K562 (cell line): ENCODE results near the gene GALNT18. TPM values are rescaled to one million over a fixed set of nuclear protein-coding genes. Genes with fewer than 3 reads are reported as not detected.

Experiments
- CBX2 ChIP-seq: fragments of 200-600 bp; sonication (generic); IDR thresholded peaks from one replicate; pipeline ENCODE4 v1.6.1; 2012; ENCODE audit warnings: mild to moderate bottlenecking, low read length, inconsistent platforms; ENCODE audit not compliant: insufficient read depth, poor library complexity, severe bottlenecking
- RFX5 ChIP-seq: IDR thresholded peaks from 2 replicates; pipeline ENCODE4 v1.6.1; 2011; ENCODE audit warnings: low read depth, mild to moderate bottlenecking, improper control_type of control experiment, low read length
- SMARCE1 ChIP-seq: fragments of 450-650 bp; IDR thresholded peaks from 2 replicates; pipeline ENCODE4 v1.7.1; 2016; ENCODE audit warnings: mild to moderate bottlenecking
- WHSC1 ChIP-seq: IDR thresholded peaks from one replicate; pipeline ENCODE4 v1.6.1; 2012; ENCODE audit warnings: low read length, control low read depth, inconsistent platforms
- ZNF282 ChIP-seq: sonication (generic); formaldehyde crosslinking; IDR thresholded peaks from 2 replicates; pipeline ENCODE4 v1.8.1; 2023; ENCODE audit warnings: missing genetic modification reagents
- ZSCAN32 ChIP-seq: fragments of 450-650 bp; formaldehyde crosslinking; IDR thresholded peaks from 2 replicates; pipeline ENCODE4 v1.4.0; 2020; ENCODE audit warnings: mild to moderate bottlenecking, moderate library complexity
- polyA plus RNA-seq, 8 experiments: library from polyadenylated mRNA; depleted of rRNA in 4 of 8; stranded (reverse) in 5 of 8; unstranded in 3 of 8; fragments of >200 nt; fragmentation: Nextera tagmentation in 2 of 8; fragmentation: Illumina TruSeq in 1 of 8; extraction: Ambion mirVana in 2 of 8; extraction: Trizol in 1 of 8; gene quantifications; 2 replicates each; pipeline versions ENCODE4 v1.2.1 to v1.2.3, GENCODE V29; 2011 to 2014; ENCODE audit warnings: inconsistent platforms in 1 of 8, missing spikeins in 1 of 8
- total RNA-seq, 7 experiments: library from RNA; depleted of rRNA in 6 of 7; stranded (reverse); fragments of >200 nt in 6 of 7; fragmentation: Illumina TruSeq in 2 of 7; extraction: Trizol in 2 of 7; gene quantifications; 2 replicates each; pipeline versions ENCODE4 v1.2.1 to v1.2.3, GENCODE V29; 2011 to 2021; ENCODE audit warnings: low replicate concordance in 1 of 7
- TF ChIP-seq, protein P1 (sequence below), 2 experiments: fragments of 150-350 bp in 1 of 2; IDR thresholded peaks; 2 replicates each; pipeline ENCODE4 v1.6.1; 2012 to 2016; ENCODE audit warnings: low read depth in 2 of 2, low read length in 2 of 2, mild to moderate bottlenecking in 1 of 2, moderate library complexity in 1 of 2
- TF ChIP-seq, protein P2 (sequence below): sonication (generic); formaldehyde crosslinking; IDR thresholded peaks from 2 replicates; pipeline ENCODE4 v1.8.0; 2022; ENCODE audit warnings: mild to moderate bottlenecking, missing genetic modification reagents
- TF ChIP-seq, protein P3 (sequence below): fragments of 250-450 bp; sonication (Bioruptor Pico); IDR thresholded peaks from 2 replicates; pipeline ENCODE4 v1.8.0; 2022; ENCODE audit warnings: inconsistent platforms, mild to moderate bottlenecking, moderate library complexity, borderline replicate concordance

Gene GALNT18
- total and polyA plus RNA-seq, 9 of the 15 experiments (the other 6 are each of a cell fraction or from before 2014, with no cell fraction given) = not detected

DNA sequence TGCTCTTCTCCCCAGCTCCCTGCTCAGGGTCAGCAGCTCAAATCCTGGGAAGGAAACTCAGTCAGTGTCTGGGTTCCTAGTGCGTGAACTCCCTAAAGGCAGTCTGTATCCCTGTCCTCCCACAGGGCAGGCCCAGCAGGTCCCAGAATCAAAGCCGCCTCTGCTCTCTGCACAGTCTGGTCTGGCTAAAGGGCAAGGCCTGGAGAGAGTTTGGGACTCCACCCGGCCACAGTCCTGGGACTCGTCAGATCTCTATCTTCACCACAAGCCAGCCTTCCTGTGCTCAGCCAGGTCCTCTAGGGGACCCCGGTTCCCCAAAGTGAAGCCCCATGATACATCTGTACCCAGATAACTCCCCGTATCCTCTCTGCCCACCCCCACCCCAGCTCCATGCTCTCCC lies 212.6 kb downstream of the GALNT18 start (continued):
- TF ChIP-seq, protein P1, sequence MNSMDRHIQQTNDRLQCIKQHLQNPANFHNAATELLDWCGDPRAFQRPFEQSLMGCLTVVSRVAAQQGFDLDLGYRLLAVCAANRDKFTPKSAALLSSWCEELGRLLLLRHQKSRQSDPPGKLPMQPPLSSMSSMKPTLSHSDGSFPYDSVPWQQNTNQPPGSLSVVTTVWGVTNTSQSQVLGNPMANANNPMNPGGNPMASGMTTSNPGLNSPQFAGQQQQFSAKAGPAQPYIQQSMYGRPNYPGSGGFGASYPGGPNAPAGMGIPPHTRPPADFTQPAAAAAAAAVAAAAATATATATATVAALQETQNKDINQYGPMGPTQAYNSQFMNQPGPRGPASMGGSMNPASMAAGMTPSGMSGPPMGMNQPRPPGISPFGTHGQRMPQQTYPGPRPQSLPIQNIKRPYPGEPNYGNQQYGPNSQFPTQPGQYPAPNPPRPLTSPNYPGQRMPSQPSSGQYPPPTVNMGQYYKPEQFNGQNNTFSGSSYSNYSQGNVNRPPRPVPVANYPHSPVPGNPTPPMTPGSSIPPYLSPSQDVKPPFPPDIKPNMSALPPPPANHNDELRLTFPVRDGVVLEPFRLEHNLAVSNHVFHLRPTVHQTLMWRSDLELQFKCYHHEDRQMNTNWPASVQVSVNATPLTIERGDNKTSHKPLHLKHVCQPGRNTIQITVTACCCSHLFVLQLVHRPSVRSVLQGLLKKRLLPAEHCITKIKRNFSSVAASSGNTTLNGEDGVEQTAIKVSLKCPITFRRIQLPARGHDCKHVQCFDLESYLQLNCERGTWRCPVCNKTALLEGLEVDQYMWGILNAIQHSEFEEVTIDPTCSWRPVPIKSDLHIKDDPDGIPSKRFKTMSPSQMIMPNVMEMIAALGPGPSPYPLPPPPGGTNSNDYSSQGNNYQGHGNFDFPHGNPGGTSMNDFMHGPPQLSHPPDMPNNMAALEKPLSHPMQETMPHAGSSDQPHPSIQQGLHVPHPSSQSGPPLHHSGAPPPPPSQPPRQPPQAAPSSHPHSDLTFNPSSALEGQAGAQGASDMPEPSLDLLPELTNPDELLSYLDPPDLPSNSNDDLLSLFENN (IDR thresholded peaks at IDR 0.05; ENCODE audit: low read depth in 2 of 2, low read length in 2 of 2) = no peak
- no peak for TF ChIP-seq RFX5
- TF ChIP-seq SMARCE1 = no peak
- TF ChIP-seq, protein P2, sequence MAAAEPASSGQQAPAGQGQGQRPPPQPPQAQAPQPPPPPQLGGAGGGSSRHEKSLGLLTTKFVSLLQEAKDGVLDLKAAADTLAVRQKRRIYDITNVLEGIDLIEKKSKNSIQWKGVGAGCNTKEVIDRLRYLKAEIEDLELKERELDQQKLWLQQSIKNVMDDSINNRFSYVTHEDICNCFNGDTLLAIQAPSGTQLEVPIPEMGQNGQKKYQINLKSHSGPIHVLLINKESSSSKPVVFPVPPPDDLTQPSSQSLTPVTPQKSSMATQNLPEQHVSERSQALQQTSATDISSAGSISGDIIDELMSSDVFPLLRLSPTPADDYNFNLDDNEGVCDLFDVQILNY (CRISPR knock-in tag) = no peak
- TF ChIP-seq CBX2 = no peak
- no peak for TF ChIP-seq WHSC1
- no peak for TF ChIP-seq ZSCAN32 (CRISPR knock-in tag)
- TF ChIP-seq, protein P3, sequence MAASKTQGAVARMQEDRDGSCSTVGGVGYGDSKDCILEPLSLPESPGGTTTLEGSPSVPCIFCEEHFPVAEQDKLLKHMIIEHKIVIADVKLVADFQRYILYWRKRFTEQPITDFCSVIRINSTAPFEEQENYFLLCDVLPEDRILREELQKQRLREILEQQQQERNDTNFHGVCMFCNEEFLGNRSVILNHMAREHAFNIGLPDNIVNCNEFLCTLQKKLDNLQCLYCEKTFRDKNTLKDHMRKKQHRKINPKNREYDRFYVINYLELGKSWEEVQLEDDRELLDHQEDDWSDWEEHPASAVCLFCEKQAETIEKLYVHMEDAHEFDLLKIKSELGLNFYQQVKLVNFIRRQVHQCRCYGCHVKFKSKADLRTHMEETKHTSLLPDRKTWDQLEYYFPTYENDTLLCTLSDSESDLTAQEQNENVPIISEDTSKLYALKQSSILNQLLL = no peak
- TF ChIP-seq ZNF282 = no peak
